K562 (cell line): ENCODE data around the gene SEC23A. TPM values are rescaled to one million over a fixed set of nuclear protein-coding genes. Genes with fewer than 3 reads are reported as not detected.

ENCODE experiments used
- ATAC-seq: fragments of 200-7000 bp; cut with Tn5 transposase; 3 replicates; pipeline ENCODE4 v1.9.1; 2020; ENCODE audit warnings: moderate library complexity
- Bru-seq: library from RNA; stranded (reverse); fragments of 400-500 nt; gene quantifications from one replicate; lab custom pipeline; 2021; lab: Mats Ljungman, UMichigan
- BruChase-seq, 2 experiments: library from RNA; stranded (reverse); fragments of 400-500 nt; gene quantifications; one replicate each; lab custom pipeline; 2021; lab: Mats Ljungman, UMichigan
- BruUV-seq: library from RNA; stranded (reverse); fragments of 400-500 nt; replicated peaks from 2 replicates; lab custom pipeline; 2021; lab: Mats Ljungman, UMichigan
- CTCF ChIA-PET: fragments of 300-600 bp; formaldehyde crosslinking; extraction: SDS; loops from one replicate; lab custom pipeline; 2021; ENCODE audit warnings: low intra/inter-chr PET ratio; lab: Yijun Ruan, JAX
- POLR2A ChIA-PET: fragments of 300-600, 350-650 bp; sonication (Branson Sonifier 250); formaldehyde crosslinking; extraction: SDS; loops from one replicate; lab custom pipeline; 2021; ENCODE audit warnings: antibody characterized with exemption, inconsistent platforms; lab: Yijun Ruan, JAX
- DNase-seq, 4 experiments: peaks; one replicate each; pipeline versions ENCODE4 v3.0.0 to v3.0.0-alpha.2; 2011 to 2018; ENCODE audit warnings: low spot score in 3 of 4, mixed read lengths in 3 of 4; ENCODE audit errors: extremely low read depth in 1 of 4
- FAIRE-seq: peaks from 2 replicates; lab custom pipeline; 2011; peaks lifted over from hg19 to GRCh38; lab: Jason Lieb, UNC
- H2AFZ ChIP-seq: 2 replicates; pipeline ENCODE4 v1.6.0; 2011; ENCODE audit warnings: low read depth, low read length, control low read depth, inconsistent platforms
- H3K27ac ChIP-seq: fragments of 200-600 bp; 3 replicates; pipeline ENCODE4 v1.8.0; 2011; ENCODE audit warnings: low read depth, mild to moderate bottlenecking, control low read depth, inconsistent platforms, low read length, moderate library complexity, mixed read lengths; ENCODE audit errors: extremely low read depth
- H3K27me3 ChIP-seq, 2 experiments: fragments of 300-600 bp in 1 of 2; 2 replicates in 1 of 2; 3 replicates in 1 of 2; pipeline versions ENCODE4 v1.6.0 to v1.8.0; 2011; ENCODE audit warnings: inconsistent platforms in 2 of 2, low read length in 2 of 2, mild to moderate bottlenecking in 1 of 2, mixed read lengths in 1 of 2, moderate library complexity in 1 of 2; ENCODE audit not compliant: control insufficient read depth in 2 of 2, insufficient read depth in 2 of 2
- H3K36me3 ChIP-seq: fragments of 300-600 bp; 3 replicates; pipeline ENCODE4 v1.8.0; 2011; ENCODE audit warnings: mild to moderate bottlenecking, low read length, inconsistent platforms; ENCODE audit not compliant: control insufficient read depth, insufficient read depth
- H3K4me1 ChIP-seq, 2 experiments: fragments of 200-600 bp in 1 of 2; replicated peaks in 1 of 2; 2 replicates in 1 of 2; 3 replicates in 1 of 2; pipeline versions ENCODE4 v1.5.1 to v1.8.0; 2011; ENCODE audit warnings: inconsistent platforms in 2 of 2, low read length in 2 of 2, mild to moderate bottlenecking in 1 of 2, mixed read lengths in 1 of 2, moderate library complexity in 1 of 2; ENCODE audit not compliant: control insufficient read depth in 2 of 2, insufficient read depth in 2 of 2
- H3K4me2 ChIP-seq: 2 replicates; pipeline ENCODE4 v1.6.1; 2011; ENCODE audit warnings: low read length, control low read depth, inconsistent platforms, mixed read lengths; ENCODE audit not compliant: insufficient read depth
- H3K4me3 ChIP-seq: fragments of 200-600 bp; sonication (generic), shearing (Covaris generic); 2 replicates; pipeline ENCODE4 v1.5.1; 2016; ENCODE audit warnings: control low read depth, inconsistent platforms
- H3K79me2 ChIP-seq: fragments of 200-600 bp; 3 replicates; pipeline ENCODE4 v1.8.0; 2011; ENCODE audit warnings: low read length, inconsistent platforms; ENCODE audit not compliant: control insufficient read depth, insufficient read depth
- H3K9ac ChIP-seq, 2 experiments: 2 replicates each; pipeline versions ENCODE4 v1.6.0 to v1.6.1; 2011; ENCODE audit warnings: low read depth in 2 of 2, low read length in 2 of 2, control low read depth in 1 of 2, inconsistent platforms in 1 of 2, mild to moderate bottlenecking in 1 of 2, mixed read lengths in 1 of 2; ENCODE audit not compliant: insufficient read depth in 1 of 2
- H3K9me1 ChIP-seq: one replicate; pipeline ENCODE4 v1.6.0; 2011; ENCODE audit warnings: inconsistent platforms, mild to moderate bottlenecking, low read length, moderate library complexity; ENCODE audit not compliant: control insufficient read depth, insufficient read depth
- H3K9me3 ChIP-seq: replicated peaks from 2 replicates; pipeline ENCODE4 v1.5.1; 2011; ENCODE audit warnings: low read depth, low read length, inconsistent platforms; ENCODE audit not compliant: control insufficient read depth, insufficient read depth
- H4K20me1 ChIP-seq: replicated peaks from 2 replicates; pipeline ENCODE4 v1.6.1; 2011; ENCODE audit warnings: low read length, inconsistent platforms, mixed read lengths; ENCODE audit not compliant: control insufficient read depth, insufficient read depth
- BRD9 ChIP-seq: fragments of 450-650 bp; IDR thresholded peaks from 2 replicates; pipeline ENCODE4 v1.6.1; 2018; ENCODE audit warnings: low read depth; ENCODE audit not compliant: partially characterized antibody
- CREM ChIP-seq: IDR thresholded peaks from 2 replicates; pipeline ENCODE4 v1.6.1; 2014; ENCODE audit warnings: antibody characterized with exemption, low read depth
- GABPB1 ChIP-seq: sonication (generic); formaldehyde crosslinking; IDR thresholded peaks from 2 replicates; pipeline ENCODE4 v1.8.0; 2022; ENCODE audit warnings: mild to moderate bottlenecking, missing genetic modification reagents
- HMG20B ChIP-seq: fragments of 250-450 bp; sonication (Bioruptor Pico); IDR thresholded peaks from 2 replicates; pipeline ENCODE4 v1.5.0; 2021; ENCODE audit warnings: mild to moderate bottlenecking
- NCOA1 ChIP-seq: fragments of 450-650 bp; IDR thresholded peaks from 2 replicates; pipeline ENCODE4 v1.6.1; 2016; ENCODE audit warnings: low read depth
- PCBP1 ChIP-seq: fragments of 200-400 bp; formaldehyde crosslinking; IDR thresholded peaks from 2 replicates; pipeline ENCODE4 v1.6.1; 2018; ENCODE audit warnings: mild to moderate bottlenecking, low read depth, low read length; ENCODE audit not compliant: poor library complexity, severe bottlenecking
- POLR2A ChIP-seq: fragments of 450-650 bp; conservative IDR thresholded peaks from 2 replicates; pipeline ENCODE4 v1.6.1; 2016
- RBFOX2 ChIP-seq: fragments of 200-400 bp; formaldehyde crosslinking; IDR thresholded peaks from 2 replicates; pipeline ENCODE4 v1.6.1; 2017; ENCODE audit warnings: low read depth, mild to moderate bottlenecking, low read length, moderate library complexity
- SMC3 ChIP-seq: conservative IDR thresholded peaks from 2 replicates; pipeline ENCODE4 v1.6.1; 2011; ENCODE audit warnings: low read depth, low read length, improper control_type of control experiment; ENCODE audit not compliant: insufficient read depth
- WGBS: fragments of 100-300 bp; shearing (Covaris generic); methylation state at CpG from one replicate; pipeline ENCODE4 v1.1.6; 2016; ENCODE audit warnings: low coverage, mixed read lengths; ENCODE audit not compliant: insufficient coverage; ENCODE audit errors: missing lambda C conversion rate; 5-methylcytosine and 5-hydroxymethylcytosine counted together
- in situ Hi-C: fragments of 300-500 bp; cut with MboI; formaldehyde crosslinking; loops from 4 replicates; pipeline ENCODE4 v1.15.0; 2018; ENCODE audit warnings: inconsistent platforms, mixed read lengths
- intact Hi-C: fragments of 100-400 bp; cut with micrococcal nuclease; formaldehyde crosslinking; loops from 2 replicates; pipeline ENCODE4 v1.14.2; 2022
- long read RNA-seq, 3 experiments: library from polyadenylated mRNA in 2 of 3; library from RNA in 1 of 3; unstranded in 2 of 3; stranded (forward) in 1 of 3; transcript quantifications; one replicate each; pipeline ENCODE4 v2.0.0, GENCODE V29; 2019 to 2022
- polyA minus RNA-seq, 3 experiments: library from RNA; depleted of rRNA, polyadenylated mRNA; stranded (reverse); fragments of >200 nt; gene quantifications; 2 replicates each; pipeline ENCODE4 v1.2.3, GENCODE V29; 2011
- polyA plus RNA-seq, 8 experiments: library from polyadenylated mRNA; depleted of rRNA in 4 of 8; stranded (reverse) in 5 of 8; unstranded in 3 of 8; fragments of >200 nt; fragmentation: Nextera tagmentation in 2 of 8; fragmentation: Illumina TruSeq in 1 of 8; extraction: Ambion mirVana in 2 of 8; extraction: Trizol in 1 of 8; gene quantifications; 2 replicates each; pipeline versions ENCODE4 v1.2.1 to v1.2.3, GENCODE V29; 2011 to 2014; ENCODE audit warnings: inconsistent platforms in 1 of 8, missing spikeins in 1 of 8
- total RNA-seq, 7 experiments: library from RNA; depleted of rRNA in 6 of 7; stranded (reverse); fragments of >200 nt in 6 of 7; fragmentation: Illumina TruSeq in 2 of 7; extraction: Trizol in 2 of 7; gene quantifications; 2 replicates each; pipeline versions ENCODE4 v1.2.1 to v1.2.3, GENCODE V29; 2011 to 2021; ENCODE audit warnings: low replicate concordance in 1 of 7
- TF ChIP-seq, protein P1 (sequence below): fragments of 450-650 bp; IDR thresholded peaks from 2 replicates; pipeline ENCODE4 v1.6.1; 2016; ENCODE audit warnings: borderline replicate concordance
- TF ChIP-seq, protein P2 (sequence below): fragments of 250-450 bp; sonication (Bioruptor Pico); IDR thresholded peaks from 2 replicates; pipeline ENCODE4 v1.8.0; 2021; ENCODE audit warnings: moderate library complexity, mild to moderate bottlenecking, inconsistent platforms

Gene SEC23A
- total RNA-seq (2011; cell fraction: chromatin; rRNA removed; ENCODE audit: low replicate concordance) = 69.9 and 111 TPM in 2 replicates
- total RNA-seq (2011; cell fraction: nucleolus; rRNA removed) = 28.9 and 35.0 TPM in 2 replicates
- total RNA-seq (2011; cell fraction: nucleoplasm; rRNA removed) = 55.6 and 66.9 TPM in 2 replicates
- 14.5 and 18.2 TPM in 2 replicates for total RNA-seq (2014; rRNA removed)
- total RNA-seq (2014; rRNA removed; fragmentation: Illumina TruSeq; extraction: Trizol) = 21.9 and 22.9 TPM in 2 replicates
- 21.6 and 27.6 TPM in 2 replicates for total RNA-seq (2015; rRNA removed; fragmentation: Illumina TruSeq; extraction: Trizol)
- total RNA-seq (2021) = 16.4 and 19.6 TPM in 2 replicates
- polyA plus RNA-seq (2011; rRNA removed) = 43.9 and 47.0 TPM in 2 replicates
- polyA plus RNA-seq (2011; cell fraction: cytosol; rRNA removed) = 14.3 and 30.4 TPM in 2 replicates
- 17.2 and 29.6 TPM in 2 replicates for polyA plus RNA-seq (2011; cell fraction: nucleus; rRNA removed)
- 15.5 and 16.1 TPM in 2 replicates for polyA plus RNA-seq (2012)
- 12.8 and 14.1 TPM in 2 replicates for polyA plus RNA-seq (2014; fragmentation: Illumina TruSeq; extraction: Trizol)
- polyA plus RNA-seq (2014; fragmentation: Nextera tagmentation; extraction: Ambion mirVana) = 1 to 10 TPM; 5.5 to 6.4 TPM
- polyA plus RNA-seq (2014; rRNA removed) = 8.8 and 8.9 TPM in 2 replicates
- 88.7 and 119 TPM in 2 replicates for polyA minus RNA-seq (2011; rRNA and poly(A)+ RNA removed)
- polyA minus RNA-seq (2011; cell fraction: cytosol; rRNA and poly(A)+ RNA removed) = 33.6 and 40.3 TPM in 2 replicates
- polyA minus RNA-seq (2011; cell fraction: nucleus; rRNA and poly(A)+ RNA removed) = 22.8 and 62.6 TPM in 2 replicates
- Bru-seq, nascent RNA = percentile 65 among the genes with signal in this experiment
- percentile 74 among the genes with signal in this experiment for BruChase-seq, experiment 1, labeled RNA remaining after a 2-hour chase
- BruChase-seq, experiment 2, labeled RNA remaining after a 6-hour chase = percentile 76 among the genes with signal in this experiment
- long read RNA-seq, experiment 1, full-length matches to known transcripts = 60 of 88 reads
- long read RNA-seq, experiment 1, partial matches to known transcripts = 19 of 88 reads
- long read RNA-seq, experiment 1, other reads (novel, unspliced or antisense) = 9 of 88 reads
- long read RNA-seq, experiment 2, partial matches to known transcripts = 0 of 4 reads
- long read RNA-seq, experiment 2, other reads (novel, unspliced or antisense) = 4 of 4 reads
- long read RNA-seq, experiment 3, full-length matches to known transcripts = 3 of 5 reads
- long read RNA-seq, experiment 3, partial matches to known transcripts = 1 of 5 reads
- long read RNA-seq, experiment 3, other reads (novel, unspliced or antisense) = 1 of 5 reads

DNA sequence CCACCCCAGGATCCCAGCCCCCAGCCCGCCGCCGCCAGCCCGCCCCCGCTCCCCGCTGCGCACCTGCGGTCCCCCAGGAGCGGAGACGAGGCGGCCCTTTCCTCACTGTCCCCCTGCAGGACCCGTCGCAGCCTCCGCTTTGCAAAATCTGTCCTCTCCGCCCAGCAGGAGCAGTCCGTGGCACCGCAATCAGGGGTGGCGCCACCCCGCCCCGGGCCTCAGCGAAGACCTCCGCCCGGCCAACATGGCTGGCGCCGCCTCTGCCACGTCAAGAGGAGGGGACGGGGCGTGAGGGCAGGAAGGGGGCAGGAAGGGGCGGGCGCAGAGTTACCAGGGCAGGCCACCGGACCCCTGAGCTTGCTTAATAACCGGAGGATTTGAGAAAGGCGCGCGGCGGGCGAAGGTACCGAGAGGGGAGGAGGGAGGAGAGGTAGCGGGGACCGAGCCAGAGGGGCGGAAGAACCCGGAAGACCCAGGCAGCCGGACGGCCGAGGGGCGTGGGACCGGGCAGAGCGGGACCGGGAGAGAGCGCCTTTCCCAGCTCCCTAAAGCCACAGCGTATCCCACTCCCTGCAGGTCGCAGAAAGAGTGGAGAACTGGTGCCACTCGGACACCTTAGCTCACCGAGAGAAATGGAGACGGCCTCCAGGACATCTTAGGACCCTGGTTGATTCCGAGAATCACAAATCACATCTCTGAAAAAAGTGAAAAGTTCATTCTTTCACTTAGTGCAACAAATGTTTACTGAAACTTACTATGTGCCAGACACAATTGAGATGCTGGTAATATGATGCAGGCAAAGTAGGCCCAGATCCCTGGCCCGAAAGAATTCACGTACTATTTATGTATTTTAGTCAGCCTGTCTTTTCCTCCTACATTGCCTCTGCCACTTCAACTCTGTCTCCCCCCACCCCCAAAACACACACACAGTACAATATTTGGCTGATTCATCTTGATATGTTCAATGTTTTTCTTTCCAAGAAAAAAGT lies at the start of gene SEC23A:
Gene SEC23A (minus strand): TSS at position 267 of the 989 bp plus-strand sequence. CDS start 7,117 bp downstream, outside the sequence.
- peak; percentile 94 for ATAC-seq
- peak within 1 kb of the TSS; percentile 88 for H3K4me3 ChIP-seq
- FAIRE-seq = peak; percentile 35
- H3K79me2 ChIP-seq = peaks cover 19% of the 10 kb centered on the region
- in situ Hi-C loops = loop anchor here (10.0 kb wide), 1 partner anchor 322 kb away; no protein-coding TSS in a partner anchor
- H3K9me3 ChIP-seq = no peaks in the 10 kb centered on the region
- peak within 1 kb of the TSS; percentile 83 to 98 for H3K9ac ChIP-seq
- CTCF ChIA-PET = interaction anchor here (0.7 kb wide), 1 partner anchor 41 kb away, joined by 5 read pairs; no protein-coding TSS in a partner anchor
- peak within 1 kb of the TSS; percentile 85 for H2AFZ ChIP-seq
- H3K9me1 ChIP-seq = no peaks in the 10 kb centered on the region
- H3K4me2 ChIP-seq = peak within 1 kb of the TSS; percentile 83
- intact Hi-C loops = no loop called here
- H3K36me3 ChIP-seq = no peaks in the 10 kb centered on the region
- POLR2A ChIA-PET = interaction anchor here (0.5 to 2.3 kb wide), 6 partner anchors 21 to 580 kb away, joined by 3 to 11 read pairs (median 4); partner anchors contain the start of gene TRAPPC6B
- WGBS = 3% methylated on average over 20 of the region's 58 CpGs
- BruUV-seq = TSS peak; percentile 93
- H3K27ac ChIP-seq = peak within 1 kb of the TSS; percentile 80
- H3K4me1 ChIP-seq = peaks cover 0 to 8% of the 10 kb centered on the region in 2 experiments; a peak in 2 of 5 replicates
- DNase-seq = peak; percentile 75 to 77 (median 76)
- H4K20me1 ChIP-seq = no peaks in the 10 kb centered on the region
- no peaks in the 10 kb centered on the region for H3K27me3 ChIP-seq
- TF ChIP-seq, protein P1, sequence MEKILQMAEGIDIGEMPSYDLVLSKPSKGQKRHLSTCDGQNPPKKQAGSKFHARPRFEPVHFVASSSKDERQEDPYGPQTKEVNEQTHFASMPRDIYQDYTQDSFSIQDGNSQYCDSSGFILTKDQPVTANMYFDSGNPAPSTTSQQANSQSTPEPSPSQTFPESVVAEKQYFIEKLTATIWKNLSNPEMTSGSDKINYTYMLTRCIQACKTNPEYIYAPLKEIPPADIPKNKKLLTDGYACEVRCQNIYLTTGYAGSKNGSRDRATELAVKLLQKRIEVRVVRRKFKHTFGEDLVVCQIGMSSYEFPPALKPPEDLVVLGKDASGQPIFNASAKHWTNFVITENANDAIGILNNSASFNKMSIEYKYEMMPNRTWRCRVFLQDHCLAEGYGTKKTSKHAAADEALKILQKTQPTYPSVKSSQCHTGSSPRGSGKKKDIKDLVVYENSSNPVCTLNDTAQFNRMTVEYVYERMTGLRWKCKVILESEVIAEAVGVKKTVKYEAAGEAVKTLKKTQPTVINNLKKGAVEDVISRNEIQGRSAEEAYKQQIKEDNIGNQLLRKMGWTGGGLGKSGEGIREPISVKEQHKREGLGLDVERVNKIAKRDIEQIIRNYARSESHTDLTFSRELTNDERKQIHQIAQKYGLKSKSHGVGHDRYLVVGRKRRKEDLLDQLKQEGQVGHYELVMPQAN = peak; percentile 47; the same call in 1 of the 2 replicates
- peak; percentile 75 for TF ChIP-seq GABPB1 (CRISPR knock-in tag)
- TF ChIP-seq CREM = peak; percentile 92
- TF ChIP-seq BRD9 = peak; percentile 31
- peak; percentile 87 for TF ChIP-seq RBFOX2
- TF ChIP-seq HMG20B = no peak
- peak; percentile 58; the same call in 1 of the 2 replicates for TF ChIP-seq NCOA1
- TF ChIP-seq SMC3 = 0 out of 2 replicates have a peak, but pooled peaks have one; percentile 2
- TF ChIP-seq, protein P2, sequence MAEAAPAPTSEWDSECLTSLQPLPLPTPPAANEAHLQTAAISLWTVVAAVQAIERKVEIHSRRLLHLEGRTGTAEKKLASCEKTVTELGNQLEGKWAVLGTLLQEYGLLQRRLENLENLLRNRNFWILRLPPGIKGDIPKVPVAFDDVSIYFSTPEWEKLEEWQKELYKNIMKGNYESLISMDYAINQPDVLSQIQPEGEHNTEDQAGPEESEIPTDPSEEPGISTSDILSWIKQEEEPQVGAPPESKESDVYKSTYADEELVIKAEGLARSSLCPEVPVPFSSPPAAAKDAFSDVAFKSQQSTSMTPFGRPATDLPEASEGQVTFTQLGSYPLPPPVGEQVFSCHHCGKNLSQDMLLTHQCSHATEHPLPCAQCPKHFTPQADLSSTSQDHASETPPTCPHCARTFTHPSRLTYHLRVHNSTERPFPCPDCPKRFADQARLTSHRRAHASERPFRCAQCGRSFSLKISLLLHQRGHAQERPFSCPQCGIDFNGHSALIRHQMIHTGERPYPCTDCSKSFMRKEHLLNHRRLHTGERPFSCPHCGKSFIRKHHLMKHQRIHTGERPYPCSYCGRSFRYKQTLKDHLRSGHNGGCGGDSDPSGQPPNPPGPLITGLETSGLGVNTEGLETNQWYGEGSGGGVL (CRISPR knock-in tag) = no peak
- TF ChIP-seq PCBP1 = peak; percentile 36
- peak; percentile 81 for TF ChIP-seq POLR2A
